Ishikawa (cell line): ENCODE results near the gene TNFRSF1A.

Source experiments
- CEBPB ChIP-seq: IDR thresholded peaks from 2 replicates; pipeline ENCODE4 v1.6.1; 2012
- CREB1 ChIP-seq: IDR thresholded peaks from 2 replicates; pipeline ENCODE4 v1.6.1; 2012; ENCODE audit warnings: low read depth
- EGR1 ChIP-seq: IDR thresholded peaks from 2 replicates; pipeline ENCODE4 v1.6.1; 2012
- EP300 ChIP-seq: IDR thresholded peaks from 2 replicates; pipeline ENCODE4 v1.6.1; 2012; ENCODE audit warnings: borderline replicate concordance
- FOXM1 ChIP-seq: IDR thresholded peaks from 2 replicates; pipeline ENCODE4 v1.6.1; 2012; ENCODE audit warnings: low read depth, borderline replicate concordance
- NFIC ChIP-seq: IDR thresholded peaks from 2 replicates; pipeline ENCODE4 v1.6.1; 2012
- RAD21 ChIP-seq: IDR thresholded peaks from 2 replicates; pipeline ENCODE4 v1.6.1; 2012; ENCODE audit warnings: low read depth
- TAF1 ChIP-seq: IDR thresholded peaks from 2 replicates; pipeline ENCODE4 v1.6.1; 2012; ENCODE audit warnings: low read depth, mild to moderate bottlenecking
- TCF12 ChIP-seq: IDR thresholded peaks from 2 replicates; pipeline ENCODE4 v1.6.1; 2012; ENCODE audit warnings: low read depth
- TEAD4 ChIP-seq: IDR thresholded peaks from 2 replicates; pipeline ENCODE4 v1.6.1; 2012
- YY1 ChIP-seq: IDR thresholded peaks from 2 replicates; pipeline ENCODE4 v1.6.1; 2012; ENCODE audit warnings: low read depth
- ZBTB7A ChIP-seq: IDR thresholded peaks from 2 replicates; pipeline ENCODE4 v1.6.1; 2012; ENCODE audit warnings: low read depth
- TF ChIP-seq, protein P1 (sequence below): IDR thresholded peaks from 2 replicates; pipeline ENCODE4 v1.6.1; 2012
- TF ChIP-seq, protein P2 (sequence below): IDR thresholded peaks from 2 replicates; pipeline ENCODE4 v1.6.1; 2012
- TF ChIP-seq, protein P3 (sequence below): IDR thresholded peaks from 2 replicates; pipeline ENCODE4 v1.6.1; 2012; ENCODE audit warnings: low read depth, mild to moderate bottlenecking

TNFRSF1A gene

DNA sequence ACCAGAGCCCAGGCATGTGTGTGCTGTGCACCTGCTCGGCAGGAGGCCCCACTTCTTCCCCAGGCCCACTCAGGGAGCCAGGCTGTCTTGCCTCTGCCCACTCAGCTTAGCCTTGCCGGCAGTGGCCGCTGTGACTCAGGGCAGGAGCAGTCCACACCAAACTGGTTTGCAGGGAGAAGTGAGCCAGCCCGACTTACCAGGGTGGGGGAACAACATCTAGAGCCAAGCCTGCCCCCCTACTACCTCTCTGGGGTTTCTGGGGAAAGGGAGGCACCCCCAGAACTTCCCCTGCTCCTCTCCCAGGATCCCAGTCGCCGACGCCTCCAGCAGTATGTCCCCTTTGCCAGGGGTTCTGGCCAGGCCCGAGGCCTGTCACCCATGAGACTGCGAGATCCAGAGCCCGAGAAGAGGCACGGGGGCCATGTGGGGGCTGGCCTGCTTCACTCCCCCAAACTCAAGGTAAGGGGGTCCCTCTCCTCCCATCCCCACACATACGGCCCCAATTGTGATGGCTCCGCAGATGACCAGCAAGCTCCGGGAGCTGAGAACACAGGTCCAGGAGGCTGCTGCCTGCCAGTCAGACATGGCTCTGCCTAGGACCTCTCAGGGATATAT is 28.4 kb downstream of the TNFRSF1A start:
- TF ChIP-seq EGR1 = no peak
- TF ChIP-seq CREB1 = no peak
- TF ChIP-seq EP300 = no peak
- no peak for TF ChIP-seq TEAD4
- TF ChIP-seq, protein P1, sequence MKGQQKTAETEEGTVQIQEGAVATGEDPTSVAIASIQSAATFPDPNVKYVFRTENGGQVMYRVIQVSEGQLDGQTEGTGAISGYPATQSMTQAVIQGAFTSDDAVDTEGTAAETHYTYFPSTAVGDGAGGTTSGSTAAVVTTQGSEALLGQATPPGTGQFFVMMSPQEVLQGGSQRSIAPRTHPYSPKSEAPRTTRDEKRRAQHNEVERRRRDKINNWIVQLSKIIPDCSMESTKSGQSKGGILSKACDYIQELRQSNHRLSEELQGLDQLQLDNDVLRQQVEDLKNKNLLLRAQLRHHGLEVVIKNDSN = no peak
- TF ChIP-seq YY1 = no peak
- TF ChIP-seq RAD21 = no peak; the same call in 1 of the 2 replicates
- no peak for TF ChIP-seq NFIC

DNA sequence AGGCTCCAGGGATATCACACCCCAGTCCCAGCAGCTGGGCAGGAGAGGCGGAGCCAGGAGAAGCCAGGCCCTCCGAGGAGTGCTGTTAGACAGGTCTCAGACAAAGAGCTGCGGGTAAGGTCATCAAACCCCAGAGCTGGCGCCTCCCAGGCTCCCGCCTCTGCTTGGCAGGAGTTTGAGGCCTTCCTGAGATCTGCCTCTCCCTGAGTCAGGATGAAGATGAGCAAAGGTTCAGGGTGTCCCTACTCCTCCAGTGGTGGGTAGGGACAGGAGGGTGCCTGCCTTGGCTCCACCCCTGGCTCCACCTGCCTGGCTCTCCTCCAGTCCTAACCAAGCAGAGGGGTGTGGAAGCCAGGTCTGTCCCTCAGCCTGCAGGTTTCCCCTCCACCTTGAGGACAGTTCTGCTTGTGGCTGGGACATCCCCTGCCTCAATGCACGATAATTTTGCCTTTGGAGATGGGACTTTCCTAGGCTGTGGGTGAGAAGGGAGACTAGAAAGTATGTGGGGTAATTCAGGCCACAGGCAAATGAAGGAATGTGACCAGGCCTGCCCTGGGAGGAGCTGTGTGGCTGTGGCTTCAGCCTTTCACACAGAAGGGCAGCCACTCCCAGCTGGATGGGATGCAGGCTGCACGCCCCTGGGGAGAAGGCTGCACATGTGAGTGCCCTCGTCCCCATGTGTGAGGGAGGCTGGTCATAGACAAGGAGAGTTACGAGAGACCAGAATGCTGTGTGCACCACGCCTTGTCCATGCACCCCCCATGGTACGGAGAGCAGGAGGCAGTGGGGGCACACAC is 29.1 kb downstream of the TNFRSF1A start:
- TF ChIP-seq, protein P2, sequence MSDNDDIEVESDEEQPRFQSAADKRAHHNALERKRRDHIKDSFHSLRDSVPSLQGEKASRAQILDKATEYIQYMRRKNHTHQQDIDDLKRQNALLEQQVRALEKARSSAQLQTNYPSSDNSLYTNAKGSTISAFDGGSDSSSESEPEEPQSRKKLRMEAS = peak; percentile 95
- no peak for TF ChIP-seq YY1
- no peak for TF ChIP-seq EGR1
- TF ChIP-seq CEBPB = peak; percentile 15; the same call in 1 of the 2 replicates
- TF ChIP-seq FOXM1 = no peak
- TF ChIP-seq, protein P1 = peak; percentile 48; the same call in 1 of the 2 replicates
- TF ChIP-seq TEAD4 = peak; percentile 93
- TF ChIP-seq CREB1 = no peak
- TF ChIP-seq TCF12 = peak; percentile 67; the same call in 1 of the 2 replicates
- no peak; the same call in 1 of the 2 replicates for TF ChIP-seq RAD21
- TF ChIP-seq EP300 = 0 out of 2 replicates have a peak, but pooled peaks have one; percentile 18
- TF ChIP-seq, protein P3, sequence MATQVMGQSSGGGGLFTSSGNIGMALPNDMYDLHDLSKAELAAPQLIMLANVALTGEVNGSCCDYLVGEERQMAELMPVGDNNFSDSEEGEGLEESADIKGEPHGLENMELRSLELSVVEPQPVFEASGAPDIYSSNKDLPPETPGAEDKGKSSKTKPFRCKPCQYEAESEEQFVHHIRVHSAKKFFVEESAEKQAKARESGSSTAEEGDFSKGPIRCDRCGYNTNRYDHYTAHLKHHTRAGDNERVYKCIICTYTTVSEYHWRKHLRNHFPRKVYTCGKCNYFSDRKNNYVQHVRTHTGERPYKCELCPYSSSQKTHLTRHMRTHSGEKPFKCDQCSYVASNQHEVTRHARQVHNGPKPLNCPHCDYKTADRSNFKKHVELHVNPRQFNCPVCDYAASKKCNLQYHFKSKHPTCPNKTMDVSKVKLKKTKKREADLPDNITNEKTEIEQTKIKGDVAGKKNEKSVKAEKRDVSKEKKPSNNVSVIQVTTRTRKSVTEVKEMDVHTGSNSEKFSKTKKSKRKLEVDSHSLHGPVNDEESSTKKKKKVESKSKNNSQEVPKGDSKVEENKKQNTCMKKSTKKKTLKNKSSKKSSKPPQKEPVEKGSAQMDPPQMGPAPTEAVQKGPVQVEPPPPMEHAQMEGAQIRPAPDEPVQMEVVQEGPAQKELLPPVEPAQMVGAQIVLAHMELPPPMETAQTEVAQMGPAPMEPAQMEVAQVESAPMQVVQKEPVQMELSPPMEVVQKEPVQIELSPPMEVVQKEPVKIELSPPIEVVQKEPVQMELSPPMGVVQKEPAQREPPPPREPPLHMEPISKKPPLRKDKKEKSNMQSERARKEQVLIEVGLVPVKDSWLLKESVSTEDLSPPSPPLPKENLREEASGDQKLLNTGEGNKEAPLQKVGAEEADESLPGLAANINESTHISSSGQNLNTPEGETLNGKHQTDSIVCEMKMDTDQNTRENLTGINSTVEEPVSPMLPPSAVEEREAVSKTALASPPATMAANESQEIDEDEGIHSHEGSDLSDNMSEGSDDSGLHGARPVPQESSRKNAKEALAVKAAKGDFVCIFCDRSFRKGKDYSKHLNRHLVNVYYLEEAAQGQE = no peak
- peak; percentile 53; the same call in 1 of the 2 replicates for TF ChIP-seq NFIC
- TF ChIP-seq ZBTB7A = peak; percentile 25; the same call in 1 of the 2 replicates
- no peak for TF ChIP-seq TAF1

DNA sequence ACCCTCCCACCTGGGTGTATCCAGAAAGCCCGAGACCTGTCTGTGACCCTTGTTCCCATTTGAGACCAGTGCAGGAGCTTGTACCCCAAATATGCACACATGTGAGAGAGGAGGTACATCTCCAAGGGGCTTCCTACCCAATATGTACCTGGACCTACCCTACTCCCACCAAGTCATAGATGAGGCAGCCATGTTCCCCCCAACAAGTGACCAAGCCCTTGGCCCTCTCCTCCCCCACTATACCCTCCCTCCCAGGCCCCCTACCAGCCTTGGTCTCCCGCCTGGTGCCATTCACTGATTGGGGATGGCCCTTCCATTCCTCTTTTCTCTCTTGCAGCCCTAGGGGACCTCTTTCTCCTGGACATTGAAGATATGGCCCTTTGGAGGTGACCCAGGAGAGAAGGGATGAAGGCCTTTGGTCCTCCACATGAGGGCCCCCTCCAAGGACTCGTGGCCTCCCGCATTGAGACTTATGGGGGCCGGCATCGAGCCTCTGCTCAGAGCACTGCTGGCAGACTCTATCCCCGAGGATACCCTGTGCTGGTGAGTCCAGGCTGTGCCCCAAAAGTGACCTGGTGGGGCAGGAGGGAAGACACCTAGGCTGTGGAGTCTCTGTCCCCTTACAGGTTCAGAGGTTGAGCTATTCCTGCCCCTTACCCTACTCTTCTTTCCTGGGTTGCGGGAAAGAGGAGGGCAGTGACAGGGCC is 29.9 kb downstream of the TNFRSF1A start:
- TF ChIP-seq, protein P3 = no peak
- no peak for TF ChIP-seq ZBTB7A
- no peak for TF ChIP-seq TCF12
- no peak for TF ChIP-seq NFIC
- no peak for TF ChIP-seq EGR1
- TF ChIP-seq, protein P1 = no peak
- TF ChIP-seq YY1 = no peak
- TF ChIP-seq TEAD4 = no peak
- TF ChIP-seq CREB1 = no peak
- TF ChIP-seq, protein P2 = no peak
- no peak for TF ChIP-seq EP300
- no peak; the same call in 1 of the 2 replicates for TF ChIP-seq TAF1
- TF ChIP-seq CEBPB = no peak
- TF ChIP-seq FOXM1 = no peak
- TF ChIP-seq RAD21 = no peak

DNA sequence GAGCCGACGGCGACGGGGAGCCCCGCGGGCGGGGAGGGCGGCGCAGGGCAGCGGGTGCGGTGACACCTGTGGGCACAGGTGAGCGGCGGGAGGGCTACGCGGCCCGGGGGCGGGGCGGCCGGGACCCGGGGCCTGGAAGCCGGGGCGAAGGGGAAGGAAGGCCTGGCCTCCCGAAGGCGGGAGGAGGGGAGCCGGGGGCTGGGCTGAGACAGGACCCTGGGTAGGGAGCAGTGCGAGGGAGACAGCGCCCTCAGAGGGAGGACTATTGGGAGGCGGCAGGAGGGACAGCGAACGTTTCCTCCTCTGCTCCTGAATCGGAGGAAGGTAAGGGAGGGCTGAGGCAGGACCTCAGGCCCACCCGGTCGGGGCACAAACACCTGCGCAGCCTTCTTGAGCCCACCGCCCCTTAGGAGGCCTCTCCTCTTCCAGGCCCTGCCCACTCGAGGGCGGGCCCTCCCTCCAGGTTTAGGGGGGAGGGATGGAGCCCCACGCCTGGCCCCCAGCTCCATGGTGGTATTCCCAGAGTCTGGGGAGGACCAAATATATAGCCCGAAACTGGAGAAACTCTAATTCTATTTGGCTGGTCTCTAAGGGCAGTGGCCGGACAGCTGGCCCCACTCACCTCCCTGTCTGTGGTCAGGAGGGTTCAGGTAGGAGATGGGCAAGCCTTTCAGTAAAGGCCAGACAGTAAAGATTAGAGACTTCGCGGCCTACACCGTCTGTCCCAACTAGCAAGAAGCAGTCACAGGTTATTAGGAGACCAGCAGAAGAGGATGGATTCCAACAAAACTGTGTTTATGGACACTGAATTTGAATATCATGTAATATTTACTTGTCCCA is 30.9 kb downstream of the TNFRSF1A start:
- TF ChIP-seq EGR1 (no peak), CREB1 (peak; percentile 16; the same call in 1 of the 2 replicates)
